GM19468 (cell line): ENCODE results near the gene DICER1.
"Not testable (repeated sequence)": the region's sequence is repeated elsewhere in the genome, so short reads cannot be mapped to it uniquely, and the experiment has no call there.

Experiments
- ATAC-seq: cut with Tn5 transposase; IDR thresholded peaks from one replicate; pipeline ENCODE4 v1.9.1; 2021; ENCODE audit warnings: mild to moderate bottlenecking, moderate library complexity, moderate number of reproducible peaks; ENCODE audit not compliant: unreplicated experiment; ENCODE audit errors: extremely low read depth

Gene DICER1

GRCh38 chr14:95150910-95151309, 6.4 kb downstream of the DICER1 start:
- ATAC-seq, result no peak

DNA sequence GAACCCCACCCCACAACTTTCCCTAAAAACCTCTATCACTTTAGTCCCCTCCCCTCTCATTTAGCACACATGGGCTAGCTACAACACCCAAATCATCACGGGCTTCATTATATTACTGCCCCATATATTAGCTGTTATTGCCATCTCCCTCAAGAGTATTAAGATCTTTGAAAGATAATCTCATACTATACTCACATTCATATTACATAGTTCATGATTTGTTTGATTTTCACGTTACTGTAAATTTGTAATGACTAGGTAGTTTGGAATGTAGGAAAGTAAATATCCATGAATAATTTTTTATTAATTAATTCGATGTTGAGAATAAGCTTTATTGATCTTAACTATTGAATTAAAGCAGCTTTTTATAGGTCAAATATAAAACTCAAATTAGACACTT, 7.9 kb downstream of the DICER1 start:
- ATAC-seq, result no peak

DNA sequence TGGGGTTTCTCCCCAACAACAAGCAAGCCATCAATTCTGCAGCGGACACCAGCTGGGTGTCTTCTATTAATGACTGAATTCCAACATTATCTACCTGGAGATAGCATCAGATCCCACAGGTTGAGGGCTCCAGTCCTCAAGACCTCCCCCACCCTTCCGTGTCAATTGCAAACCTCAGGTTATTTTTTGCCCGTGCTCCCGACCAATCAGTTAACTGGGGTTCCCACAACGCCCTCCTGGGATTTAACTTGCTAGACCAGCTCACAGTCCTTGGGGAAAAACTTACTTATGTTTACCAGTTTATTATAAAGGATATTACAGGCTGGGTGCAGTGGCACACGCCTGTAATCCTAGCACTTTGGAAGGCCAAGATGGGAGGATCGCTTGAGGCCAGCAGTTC, 9.7 kb downstream of the DICER1 start:
- no peak for ATAC-seq

DNA sequence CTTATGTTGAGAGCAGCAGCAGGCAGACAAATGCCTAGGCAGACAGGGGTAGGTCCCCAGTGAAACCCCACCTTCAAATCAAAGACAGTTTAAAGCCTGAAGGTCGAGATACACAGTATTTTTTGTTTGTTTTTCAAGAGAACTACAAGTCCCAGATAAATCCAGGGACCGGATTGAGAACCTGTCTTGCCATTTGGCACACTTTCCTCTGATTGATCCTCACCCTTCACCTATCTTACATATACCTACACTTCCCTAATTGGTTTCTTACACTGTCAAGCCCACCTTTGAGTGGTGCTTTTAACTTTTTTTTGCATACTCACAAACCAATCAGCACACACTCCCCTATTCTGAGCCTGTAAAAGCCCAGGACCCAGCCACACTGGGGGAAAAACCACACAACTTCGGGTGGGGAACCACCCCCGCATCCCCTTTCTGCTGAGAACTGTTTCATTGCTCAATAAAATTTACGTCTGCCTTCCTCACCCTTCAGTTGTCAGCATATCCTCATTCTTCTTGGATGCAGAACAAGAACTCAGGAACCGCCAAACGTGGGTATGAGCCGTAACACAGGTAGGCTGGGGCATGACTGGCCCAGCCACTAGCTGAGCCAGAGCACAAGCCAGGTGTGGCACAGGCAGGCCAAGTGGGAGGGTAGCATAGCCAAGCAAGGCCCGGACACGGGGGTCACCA, 11.1 kb downstream of the DICER1 start:
- ATAC-seq, result no peak

DNA sequence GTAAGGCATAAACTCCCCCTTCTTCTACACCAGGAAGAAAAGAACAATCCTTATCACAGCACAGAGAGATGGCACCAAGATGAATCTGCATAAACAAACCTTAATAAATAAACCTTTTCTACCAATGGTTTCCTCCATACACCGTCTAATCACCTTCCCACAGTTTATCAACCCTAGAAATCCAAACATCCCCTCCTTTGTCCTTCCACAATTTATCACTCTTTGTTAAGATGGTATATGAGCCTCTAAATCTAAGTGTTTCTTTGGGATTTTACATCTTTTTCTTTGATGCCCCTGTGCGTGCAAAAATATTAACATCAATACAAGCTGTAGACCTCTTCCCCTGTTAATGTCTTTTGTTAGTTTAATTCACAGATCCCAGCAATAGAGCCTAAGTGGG, 12.5 kb downstream of the DICER1 start:
- no peak for ATAC-seq

GRCh38 chr14:95143808-95144620, 13.3 kb downstream of the DICER1 start:
- no peak for ATAC-seq

GRCh38 chr14:95142208-95142607, 15.1 kb downstream of the DICER1 start:
- no peak for ATAC-seq

GRCh38 chr14:95141684-95142083, 15.6 kb downstream of the DICER1 start:
- ATAC-seq, result no peak

GRCh38 chr14:95140060-95140858, 17.1 kb downstream of the DICER1 start:
- ATAC-seq, result no peak

- no peak for ATAC-seq
These were observed 18.5 kb downstream of the DICER1 start for GRCh38 chr14:95138876-95139275.

- ATAC-seq, result not testable (repeated sequence)
These were observed 18.9 kb downstream of the DICER1 start for GRCh38 chr14:95138455-95138854.

DNA sequence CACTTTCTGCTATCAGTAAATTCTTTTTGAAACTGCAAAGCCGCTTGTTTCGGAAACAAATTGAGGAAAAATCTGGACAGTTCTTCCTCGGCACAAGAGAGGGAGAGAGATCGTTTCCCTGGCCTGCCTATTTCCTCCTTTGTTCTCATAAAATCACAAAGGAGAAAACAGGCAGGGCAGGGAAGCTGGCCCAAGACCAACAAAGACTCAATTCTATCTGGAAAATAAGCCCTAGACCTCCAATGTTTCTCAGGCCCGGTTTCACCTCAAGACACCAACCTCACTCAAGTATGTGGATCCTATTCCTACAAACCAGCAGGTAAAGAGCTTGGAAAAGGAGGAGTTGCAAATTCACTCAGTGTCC, 19.5 kb downstream of the DICER1 start:
- no peak for ATAC-seq

- ATAC-seq, result no peak
These were observed 20.0 kb downstream of the DICER1 start for GRCh38 chr14:95137164-95137803.

- no peak for ATAC-seq
These were observed 20.7 kb downstream of the DICER1 start for GRCh38 chr14:95136631-95137030.

DNA sequence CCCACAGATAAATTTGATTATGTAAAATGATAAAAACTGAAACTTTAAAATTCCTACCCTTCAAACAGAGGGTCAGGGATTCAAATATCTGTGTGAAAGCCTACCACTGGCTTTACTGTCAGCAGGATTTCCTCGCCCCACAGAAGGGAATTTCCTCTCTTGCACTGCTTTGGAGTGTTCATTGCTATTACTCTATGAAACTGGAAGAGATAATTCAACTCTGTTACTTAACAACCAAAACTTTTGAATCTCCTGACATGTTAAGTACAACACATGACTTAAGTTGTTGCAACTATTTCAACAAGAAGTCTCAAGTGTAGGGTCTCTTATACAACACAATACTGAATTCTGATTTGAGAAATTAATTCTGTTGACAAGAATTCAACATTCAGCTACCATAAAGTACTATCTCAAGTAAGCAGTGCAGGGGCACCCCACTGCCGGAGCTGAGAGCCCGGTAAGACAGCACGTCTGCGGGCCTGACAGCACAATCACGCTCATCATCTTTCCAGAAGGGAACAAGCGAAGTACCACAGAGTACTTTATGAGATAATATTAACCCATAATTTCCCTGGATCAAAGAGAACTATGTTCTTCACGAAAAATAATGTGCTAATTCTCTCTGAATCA, 22.9 kb downstream of the DICER1 start:
- ATAC-seq, result no peak

DNA sequence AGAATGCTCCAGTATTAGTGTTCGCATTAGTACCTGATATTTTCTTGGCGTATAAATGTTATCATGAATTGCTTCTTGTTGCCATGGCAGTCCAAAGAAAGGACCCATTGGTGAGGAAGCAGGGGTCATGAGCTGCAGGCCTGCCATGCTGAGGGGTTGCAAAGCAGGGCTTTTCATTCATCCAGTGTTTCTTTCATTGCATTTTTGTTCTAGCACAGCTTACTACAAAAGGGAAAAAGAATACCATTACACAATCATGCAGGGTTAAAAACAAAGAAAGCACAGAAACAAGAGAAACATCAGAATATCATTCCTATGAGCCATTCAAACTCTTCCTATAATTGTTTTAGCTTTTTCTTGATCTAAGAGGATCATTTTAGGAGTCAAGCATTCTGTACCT, 24.0 kb downstream of the DICER1 start:
- no peak for ATAC-seq

DNA sequence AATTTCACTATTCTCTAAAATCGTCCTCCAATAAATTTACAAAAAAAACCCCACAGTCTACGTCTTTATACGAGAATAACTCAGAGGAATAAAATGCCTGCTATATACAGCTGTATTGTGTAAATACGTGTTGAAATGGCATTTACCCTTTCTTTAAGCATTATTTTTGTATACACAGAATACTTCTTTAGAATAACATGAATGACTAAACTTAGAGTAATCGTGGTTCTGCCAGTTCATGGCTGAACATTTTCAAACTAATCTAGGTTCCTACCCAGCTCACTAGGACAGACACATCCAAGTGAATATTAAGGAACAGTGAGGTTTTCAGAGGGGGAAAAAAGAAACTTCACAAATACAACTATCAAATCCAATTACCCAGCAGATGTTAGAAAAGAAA, 24.6 kb downstream of the DICER1 start:
- no peak for ATAC-seq

GRCh38 chr14:95130549-95130948, 26.8 kb downstream of the DICER1 start:
- ATAC-seq, result no peak

DNA sequence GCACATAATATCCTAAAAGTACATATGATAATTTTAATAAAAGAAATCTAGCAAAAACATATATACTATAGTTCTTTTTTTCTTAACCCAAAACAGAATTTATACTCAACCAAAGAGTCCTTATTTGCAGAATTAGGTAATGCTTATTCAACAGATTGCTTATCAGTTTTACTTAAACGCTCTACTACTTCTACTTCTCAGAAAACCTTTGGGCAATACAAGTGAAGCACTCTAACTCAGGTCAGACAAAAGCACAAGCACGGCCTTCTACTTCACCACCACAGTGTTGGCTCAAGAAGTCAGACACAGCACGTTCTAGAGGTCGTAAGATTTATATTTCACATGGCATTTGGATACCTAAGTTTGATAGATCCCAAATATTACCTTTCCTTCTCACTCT, 29.2 kb downstream of the DICER1 start:
- no peak for ATAC-seq

- ATAC-seq, result no peak
These were observed 29.8 kb downstream of the DICER1 start for GRCh38 chr14:95127531-95127911.
